Stimulated activated CD4-positive, alpha-beta T cell treated with anti-CD3 and anti-CD28 coated beads, Interleukin-4, amount 100 ng/mL, for 4 hours (primary cell): Measurements from ENCODE around the gene CKAP5.

ENCODE experiments used
- DNase-seq, 2 experiments: peaks; one replicate each; pipeline ENCODE4 v3.0.0-alpha.2; 2020

Gene CKAP5

DNA sequence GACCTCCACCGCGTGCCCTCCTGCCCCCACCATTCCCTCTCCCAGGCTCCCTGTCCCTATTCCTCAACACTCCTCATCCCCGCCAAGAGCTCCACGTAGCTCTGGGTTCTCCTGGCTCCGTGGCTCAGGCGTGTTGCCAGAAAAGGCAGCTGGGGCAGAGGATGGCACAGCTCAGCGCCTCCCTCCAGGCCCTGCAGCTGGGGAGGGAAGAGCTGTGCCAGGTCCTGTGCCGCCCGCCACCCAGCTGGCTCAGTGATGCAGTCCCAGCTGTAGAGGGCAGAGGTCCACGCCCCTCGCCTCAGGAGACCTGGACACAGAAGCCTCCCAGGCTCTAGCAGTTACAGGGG, 149.9 kb downstream of the CKAP5 start:
- DNase-seq, result no peak

DNA sequence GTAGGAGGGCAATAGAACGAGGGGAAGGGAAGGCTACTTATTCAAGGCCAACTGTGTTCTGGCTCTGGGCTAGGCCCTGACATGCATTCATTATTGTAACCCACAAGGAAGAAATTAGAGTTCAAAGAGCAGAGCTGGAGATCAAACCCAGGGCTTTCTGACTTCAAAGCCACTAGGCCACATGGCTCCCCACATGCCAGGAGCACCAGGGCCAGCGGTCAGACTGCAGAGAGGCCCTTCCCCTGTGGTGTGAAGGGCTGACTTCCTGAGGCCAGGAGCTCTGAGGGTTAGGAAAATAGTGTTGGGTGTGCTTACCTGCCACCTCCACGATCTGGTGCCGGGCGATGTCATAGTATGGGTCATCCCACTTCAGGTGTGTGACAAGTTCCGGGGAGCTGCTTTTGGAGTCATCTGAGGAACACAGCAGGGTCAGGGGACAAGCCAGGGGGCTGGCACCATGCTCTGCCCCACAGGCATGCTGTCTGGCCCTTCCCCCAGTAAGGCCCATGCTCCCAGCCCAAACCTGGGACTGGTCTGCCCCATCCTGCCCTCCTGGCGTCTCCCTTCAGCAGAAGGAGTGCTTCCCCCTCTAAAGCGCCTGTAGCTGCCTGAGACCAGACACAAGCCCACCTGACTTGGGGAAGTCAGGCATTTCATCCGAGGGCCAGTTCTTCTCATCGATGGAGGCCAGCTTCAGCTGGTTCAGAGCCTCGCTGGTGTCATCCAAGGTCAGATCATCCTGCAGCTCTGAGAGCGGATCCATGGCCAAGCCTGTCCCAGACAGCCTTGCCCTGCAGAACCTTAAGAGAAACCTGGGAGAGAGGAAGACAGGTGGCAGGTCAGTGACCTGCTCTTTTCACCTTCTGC, 150.5 kb downstream of the CKAP5 start:
- DNase-seq, result no peak

DNA sequence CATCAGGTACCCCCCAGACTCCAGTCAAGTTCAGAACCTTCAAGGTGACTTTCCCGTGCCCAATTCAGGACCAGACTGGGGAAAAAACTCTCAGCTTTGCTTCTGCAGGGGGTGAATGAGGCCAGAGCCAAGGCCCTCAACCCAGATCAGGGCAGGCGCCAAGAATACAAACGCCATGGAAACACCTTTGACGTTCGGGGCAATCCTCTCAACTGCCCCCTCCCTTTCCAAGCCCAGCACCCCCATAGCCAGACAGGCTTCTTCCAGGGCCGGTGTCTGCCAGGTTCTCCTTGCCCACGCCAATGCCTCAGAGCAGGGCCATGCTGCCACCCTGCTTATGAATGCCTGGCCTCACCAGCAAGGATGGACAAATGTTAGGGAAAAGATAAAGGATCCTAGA, 151.5 kb downstream of the CKAP5 start:
- DNase-seq, result no peak

DNA sequence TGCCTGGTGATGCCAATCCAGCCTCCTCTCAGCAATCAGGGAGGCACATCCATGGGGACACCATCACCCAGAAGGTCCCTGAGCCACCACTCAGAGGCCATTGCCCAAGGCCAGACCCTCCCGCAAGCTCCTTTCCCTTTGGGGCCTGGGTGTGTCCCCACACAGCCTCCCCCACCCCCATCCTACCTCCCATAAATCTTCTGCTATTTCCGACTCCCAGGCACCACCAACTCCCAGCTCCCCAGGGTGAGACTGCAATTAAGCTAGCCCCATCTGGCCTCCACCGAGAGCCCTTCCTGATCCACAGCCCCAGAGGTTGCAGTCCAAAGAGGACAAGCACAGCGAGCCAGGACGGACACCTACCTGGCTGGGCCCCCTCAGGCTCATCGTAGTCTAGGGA, 152.0 kb downstream of the CKAP5 start:
- no peak for DNase-seq

DNA sequence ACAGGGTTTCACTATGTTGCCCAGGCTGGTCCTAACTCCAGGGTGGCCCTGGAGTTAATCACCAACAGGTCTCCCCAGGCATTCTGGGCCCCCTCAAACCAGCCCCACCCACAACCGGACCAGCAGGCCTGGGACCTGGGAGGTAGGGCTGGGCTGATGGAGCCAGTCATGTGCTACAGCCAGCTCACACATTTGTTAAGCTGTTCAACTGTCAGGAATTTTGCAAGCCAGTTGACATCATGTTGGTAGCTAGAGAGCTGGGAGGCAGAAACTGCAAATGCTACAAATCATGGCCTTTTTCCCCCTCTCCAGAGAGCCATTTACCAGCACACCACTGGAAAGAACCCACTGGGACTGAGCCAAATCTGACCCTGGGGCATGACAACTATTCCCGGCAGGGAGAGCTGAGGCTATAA, 152.5 kb downstream of the CKAP5 start:
- no peak for DNase-seq
